Upper lobe of left lung (tissue), 6 donors: ENCODE measurements around the gene RAB27B. TPM values are rescaled to one million over a fixed set of nuclear protein-coding genes. Genes with fewer than 3 reads are reported as not detected.

Source experiments
- ATAC-seq, 2 donors: fragments of 200-7000 bp; cut with Tn5 transposase; one replicate each; pipeline ENCODE4 v1.9.1; 2022; ENCODE audit warnings: mild to moderate bottlenecking in 2 of 2, moderate library complexity in 2 of 2; ENCODE audit not compliant: low FRiP score in 2 of 2
- DNase-seq, 2 donors: peaks; one replicate each; pipeline ENCODE4 v3.0.0-alpha.2; 2019 to 2020
- H3K27ac ChIP-seq, 4 donors: fragments of 200-600 bp; sonication (generic); one replicate each; pipeline ENCODE4 v1.5.1; 2016 to 2019
- H3K27me3 ChIP-seq, 4 donors: fragments of 200-600 bp; sonication (generic); one replicate each; pipeline ENCODE4 v1.5.1; 2017 to 2019
- H3K36me3 ChIP-seq, 4 donors: fragments of 200-600 bp; sonication (generic); one replicate each; pipeline ENCODE4 v1.5.1; 2016 to 2019
- H3K4me1 ChIP-seq, 4 donors: fragments of 200-600 bp; sonication (generic); one replicate each; pipeline ENCODE4 v1.5.1; 2018 to 2019
- H3K4me3 ChIP-seq, 4 donors: fragments of 200-600 bp; sonication (generic); one replicate each; pipeline ENCODE4 v1.5.1; 2017 to 2019; ENCODE audit warnings: mild to moderate bottlenecking in 2 of 4, moderate library complexity in 1 of 4
- H3K9me3 ChIP-seq, 4 donors: fragments of 200-600 bp; sonication (generic); one replicate each; pipeline ENCODE4 v1.5.1; 2018 to 2019
- EP300 ChIP-seq, 4 donors: sonication (generic); formaldehyde crosslinking; IDR thresholded peaks; one replicate each; pipeline ENCODE4 v1.5.1; 2017; ENCODE audit warnings: antibody characterized with exemption in 4 of 4, control low read depth in 2 of 4
- POLR2A ChIP-seq, 4 donors: fragments of 450-650 bp; IDR thresholded peaks; one replicate each; pipeline ENCODE4 v1.5.1; 2016 to 2017; ENCODE audit warnings: antibody characterized with exemption in 4 of 4, mild to moderate bottlenecking in 2 of 4
- POLR2AphosphoS5 ChIP-seq, 2 donors: sonication (generic); formaldehyde crosslinking; IDR thresholded peaks; one replicate each; pipeline ENCODE4 v1.5.1; 2017; ENCODE audit warnings: antibody characterized with exemption in 2 of 2
- WGBS, 2 donors: methylation state at CpG; one replicate each; pipeline ENCODE4 v1.1.5; 2017 to 2018; 5-methylcytosine and 5-hydroxymethylcytosine counted together
- total RNA-seq, 6 donors: library from RNA; depleted of rRNA in 4 of 6; stranded (reverse); fragments of >200 nt in 4 of 6; gene quantifications; one replicate each; pipeline versions ENCODE4 v1.1.0 to v1.2.1, GENCODE V29; 2016 to 2021
- TF ChIP-seq, protein P1 (sequence below), 6 experiments: fragments of 450-650 bp in 4 of 6; fragments of 200-600 bp in 2 of 6; sonication (generic) in 2 of 6; IDR thresholded peaks; one replicate each; pipeline ENCODE4 v1.5.1; 2016 to 2019; ENCODE audit warnings: antibody characterized with exemption in 6 of 6
- donor health status: DM: no; HTN: no; CAD: no; lungs with moderate emphysema.
- donor health status: DM: no; HTN: yes; CAD: no; lungs with severe emphysema.

The RAB27B gene
- total RNA-seq, 6 donors from 2014 or later = 4.2 to 28.1 (median 17.1) TPM

GRCh38 chr18:54906331-54907185 is 78.3 kb downstream of the RAB27B start:
- ATAC-seq = no peak
- Histone ChIP-seq H3K36me3 (peaks cover 0 to 53% (median 0%) of the 10 kb centered on the region in 4 donors), H3K27me3 (no peaks in the 10 kb centered on the region), H3K27ac (no peak overlapping the region), H3K4me3 (no peak overlapping the region), H3K4me1 (no peaks in the 10 kb centered on the region), H3K9me3 (no peaks in the 10 kb centered on the region)
- 75 to 85% methylated on average over 5 to 6 of the region's 6 CpGs for WGBS, 2 donors
- DNase-seq = no peak
- TF ChIP-seq EP300 (IDR thresholded peaks at IDR 0.05) = no peak
- no peak for TF ChIP-seq POLR2AphosphoS5 (IDR thresholded peaks at IDR 0.05)
- TF ChIP-seq, protein P1, sequence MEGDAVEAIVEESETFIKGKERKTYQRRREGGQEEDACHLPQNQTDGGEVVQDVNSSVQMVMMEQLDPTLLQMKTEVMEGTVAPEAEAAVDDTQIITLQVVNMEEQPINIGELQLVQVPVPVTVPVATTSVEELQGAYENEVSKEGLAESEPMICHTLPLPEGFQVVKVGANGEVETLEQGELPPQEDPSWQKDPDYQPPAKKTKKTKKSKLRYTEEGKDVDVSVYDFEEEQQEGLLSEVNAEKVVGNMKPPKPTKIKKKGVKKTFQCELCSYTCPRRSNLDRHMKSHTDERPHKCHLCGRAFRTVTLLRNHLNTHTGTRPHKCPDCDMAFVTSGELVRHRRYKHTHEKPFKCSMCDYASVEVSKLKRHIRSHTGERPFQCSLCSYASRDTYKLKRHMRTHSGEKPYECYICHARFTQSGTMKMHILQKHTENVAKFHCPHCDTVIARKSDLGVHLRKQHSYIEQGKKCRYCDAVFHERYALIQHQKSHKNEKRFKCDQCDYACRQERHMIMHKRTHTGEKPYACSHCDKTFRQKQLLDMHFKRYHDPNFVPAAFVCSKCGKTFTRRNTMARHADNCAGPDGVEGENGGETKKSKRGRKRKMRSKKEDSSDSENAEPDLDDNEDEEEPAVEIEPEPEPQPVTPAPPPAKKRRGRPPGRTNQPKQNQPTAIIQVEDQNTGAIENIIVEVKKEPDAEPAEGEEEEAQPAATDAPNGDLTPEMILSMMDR (IDR thresholded peaks at IDR 0.05) = no peak
- TF ChIP-seq POLR2A (IDR thresholded peaks at IDR 0.05) = no peak

GRCh38 chr18:54909538-54909937 is 81.3 kb downstream of the RAB27B start:
- WGBS, 2 donors = 84 to 93% methylated on average over 5 to 11 of the region's 11 CpGs
- TF ChIP-seq POLR2AphosphoS5 (IDR thresholded peaks at IDR 0.05) (no peak), EP300 (IDR thresholded peaks at IDR 0.05) (no peak), POLR2A (IDR thresholded peaks at IDR 0.05) (no peak)
- TF ChIP-seq, protein P1 (IDR thresholded peaks at IDR 0.05) = no peak
- ATAC-seq = peak in 1 of 2 donors; percentile 39
- no peak overlapping the region for H3K27ac ChIP-seq
- H3K36me3 ChIP-seq = peaks cover 0 to 59% (median 1%) of the 10 kb centered on the region in 4 donors
- DNase-seq = peak in 1 of 2 donors; percentile 19
- no peaks in the 10 kb centered on the region for H3K4me1 ChIP-seq
- no peaks in the 10 kb centered on the region for H3K27me3 ChIP-seq
- H3K9me3 ChIP-seq = no peaks in the 10 kb centered on the region
- H3K4me3 ChIP-seq = no peak overlapping the region

DNA sequence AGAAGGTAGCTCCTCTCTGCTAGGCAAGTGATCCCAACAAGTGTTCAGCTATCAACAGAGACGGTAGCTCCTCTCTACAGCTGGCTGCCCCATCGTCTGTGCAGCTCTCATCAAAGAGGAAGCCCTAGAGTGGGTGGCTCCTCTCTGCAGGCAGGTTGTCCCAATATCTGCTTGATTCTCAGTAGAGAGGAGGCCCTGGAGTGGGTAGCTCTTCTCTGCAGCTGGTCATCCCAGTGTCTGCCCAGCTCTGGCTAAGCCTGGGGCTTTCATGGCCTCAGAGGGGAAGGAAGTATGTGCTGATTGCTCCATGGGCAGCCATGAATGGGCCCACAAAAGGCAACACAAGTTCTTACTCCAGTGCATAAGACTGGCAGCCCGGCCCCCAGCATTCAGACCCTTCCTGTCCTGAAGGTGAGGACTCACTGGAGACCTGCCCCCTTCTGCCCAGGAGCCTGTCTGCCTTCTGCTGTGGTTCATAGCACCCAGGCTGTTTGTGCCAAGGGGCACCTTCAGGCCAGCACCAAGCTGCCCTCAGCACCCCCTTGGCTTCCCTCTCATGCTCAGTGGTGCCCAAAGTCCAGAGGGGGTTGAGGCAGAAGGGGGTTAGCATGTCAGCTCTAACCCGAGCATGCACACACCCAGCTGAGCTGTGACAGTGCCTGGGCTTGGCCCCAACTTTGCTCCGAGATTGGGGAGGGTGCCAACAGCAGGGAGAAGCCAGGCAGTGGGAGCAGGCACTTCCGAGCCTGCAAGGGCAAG is 82.1 kb downstream of the RAB27B start:
- 84 to 100% methylated on average over 1 to 6 of the region's 6 CpGs for WGBS, 2 donors
- no peak overlapping the region for H3K27ac ChIP-seq
- peak in 1 of 2 donors; percentile 20 for DNase-seq

DNA sequence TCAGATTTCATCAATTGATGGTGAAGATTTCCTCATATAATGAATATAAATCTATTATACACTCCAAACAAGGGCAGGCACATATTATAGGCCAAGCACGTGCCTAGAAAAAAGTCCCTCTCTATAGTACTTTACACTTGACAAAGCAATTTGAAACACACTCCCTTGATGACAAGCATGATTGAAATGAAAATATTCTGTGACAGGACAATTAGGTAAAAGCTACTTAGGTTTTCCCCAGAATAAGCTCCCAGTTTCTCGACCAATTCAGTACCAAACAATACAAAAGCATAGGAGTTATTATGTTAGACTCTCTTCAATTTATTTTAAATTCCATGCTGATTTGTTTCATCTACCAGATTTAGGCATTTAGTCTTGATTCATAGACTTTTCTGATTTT is 83.3 kb downstream of the RAB27B start:
- H3K4me3 ChIP-seq = no peak overlapping the region
- TF ChIP-seq, protein P1 (IDR thresholded peaks at IDR 0.05) = no peak
- TF ChIP-seq EP300 (IDR thresholded peaks at IDR 0.05) (no peak), POLR2AphosphoS5 (IDR thresholded peaks at IDR 0.05) (no peak), POLR2A (IDR thresholded peaks at IDR 0.05) (no peak)
- no peaks in the 10 kb centered on the region for H3K27me3 ChIP-seq
- H3K27ac ChIP-seq = no peak overlapping the region
- DNase-seq = no peak
- no peaks in the 10 kb centered on the region for H3K4me1 ChIP-seq
- WGBS, 2 donors = 86 to 87% methylated on average over 2 of the region's 2 CpGs
- ATAC-seq = no peak
- no peaks in the 10 kb centered on the region for H3K9me3 ChIP-seq
- peaks cover 0 to 70% (median 2%) of the 10 kb centered on the region in 4 donors for H3K36me3 ChIP-seq

More for the DNA sequence above, 82.1 kb downstream of the RAB27B start:
- Histone ChIP-seq H3K36me3 (peaks cover 0 to 61% (median 1%) of the 10 kb centered on the region in 4 donors), H3K9me3 (no peaks in the 10 kb centered on the region), H3K27me3 (no peaks in the 10 kb centered on the region), H3K4me1 (no peaks in the 10 kb centered on the region), H3K4me3 (no peak overlapping the region)
- ATAC-seq = peak in 1 of 2 donors; percentile 54
- no peak for TF ChIP-seq EP300 (IDR thresholded peaks at IDR 0.05)
- TF ChIP-seq, protein P1 (IDR thresholded peaks at IDR 0.05) = no peak
- TF ChIP-seq POLR2AphosphoS5 (IDR thresholded peaks at IDR 0.05) = no peak
